Caco-2 (cell line): Measurements from ENCODE around the gene MAPK12. TPM values are rescaled to one million over a fixed set of nuclear protein-coding genes. Genes with fewer than 3 reads are reported as not detected.
A peak's percentile ranks its signal among the peaks of the same experiment; 100 is the strongest.

ENCODE experiments used
- BruUV-seq: library from RNA; stranded (reverse); fragments of 400-500 nt; replicated peaks from 2 replicates; lab custom pipeline; 2021; lab: Mats Ljungman, UMichigan
- CTCF ChIA-PET: fragments of 300-600 bp; sonication (Branson Sonifier 250); formaldehyde crosslinking; loops from one replicate; lab custom pipeline; 2022; ENCODE audit warnings: antibody characterized with exemption; lab: Charles Lee
- POLR2A ChIA-PET: fragments of 300-600 bp; sonication (Branson Sonifier 250); formaldehyde crosslinking; loops from one replicate; lab custom pipeline; 2022; ENCODE audit warnings: antibody characterized with exemption; lab: Charles Lee
- DNase-seq, 2 experiments: peaks; one replicate each; pipeline versions ENCODE4 v3.0.0 to v3.0.0-alpha.2; 2020 to 2022
- H3K27me3 ChIP-seq: replicated peaks from 2 replicates; pipeline ENCODE4 v1.6.0; 2011; ENCODE audit warnings: low read length; ENCODE audit not compliant: control insufficient read depth, insufficient read depth
- H3K36me3 ChIP-seq: 2 replicates; pipeline ENCODE4 v1.5.1; 2011; ENCODE audit warnings: low read length; ENCODE audit not compliant: control insufficient read depth, insufficient read depth
- H3K4me1 ChIP-seq: fragments of 250-450 bp; sonication (Bioruptor Pico); 2 replicates; pipeline ENCODE4 v1.5.1; 2020; ENCODE audit warnings: mild to moderate bottlenecking
- H3K4me3 ChIP-seq: 2 replicates; pipeline ENCODE4 v1.5.1; 2011; ENCODE audit warnings: low read depth, mild to moderate bottlenecking, control low read depth, low read length
- H3K9me3 ChIP-seq: fragments of 250-450 bp; sonication (Bioruptor Pico); 2 replicates; pipeline ENCODE4 v1.5.1; 2020; ENCODE audit warnings: mild to moderate bottlenecking, moderate library complexity
- H3K27ac Mint-ChIP-seq: one replicate; pipeline ENCODE4 v1.8.0; 2022; ENCODE audit warnings: mixed read lengths; ENCODE audit not compliant: unreplicated experiment
- H3K27me3 Mint-ChIP-seq: one replicate; pipeline ENCODE4 v1.8.0; 2022; ENCODE audit warnings: mixed read lengths; ENCODE audit not compliant: insufficient read depth, unreplicated experiment
- H3K36me3 Mint-ChIP-seq: one replicate; pipeline ENCODE4 v1.8.0; 2022; ENCODE audit warnings: mild to moderate bottlenecking, mixed read lengths; ENCODE audit not compliant: insufficient read depth, unreplicated experiment
- H3K4me1 Mint-ChIP-seq: one replicate; pipeline ENCODE4 v1.8.0; 2022; ENCODE audit warnings: low read depth, mixed read lengths; ENCODE audit not compliant: unreplicated experiment
- H3K4me3 Mint-ChIP-seq: one replicate; pipeline ENCODE4 v1.8.0; 2022; ENCODE audit warnings: mild to moderate bottlenecking, moderate library complexity, mixed read lengths; ENCODE audit not compliant: unreplicated experiment
- H3K9me3 Mint-ChIP-seq: one replicate; pipeline ENCODE4 v1.8.0; 2022; ENCODE audit warnings: mixed read lengths; ENCODE audit not compliant: unreplicated experiment
- CTCF ChIP-seq, 2 experiments: fragments of 200-600 bp in 1 of 2; IDR thresholded peaks; 1 replicate in 1 of 2; 2 replicates in 1 of 2; pipeline versions ENCODE4 v1.5.1 to v1.8.0; 2011 to 2022; ENCODE audit warnings: antibody characterized with exemption in 1 of 2, control low read depth in 1 of 2, inconsistent platforms in 1 of 2, low read depth in 1 of 2, low read length in 1 of 2, mild to moderate bottlenecking in 1 of 2, moderate library complexity in 1 of 2; ENCODE audit not compliant: insufficient read depth in 1 of 2, severe bottlenecking in 1 of 2, unreplicated experiment in 1 of 2
- intact Hi-C: fragments of 100-400 bp; cut with micrococcal nuclease; formaldehyde crosslinking; loops from one replicate; pipeline ENCODE4 v1.10.0; 2022; ENCODE audit not compliant: unreplicated experiment
- total RNA-seq: library from RNA; stranded (reverse); gene quantifications from 2 replicates; pipeline ENCODE4 v1.2.3, GENCODE V29; 2022

Gene MAPK12
- total RNA-seq, 1 experiment from 2014 or later: 37.4 TPM

DNA sequence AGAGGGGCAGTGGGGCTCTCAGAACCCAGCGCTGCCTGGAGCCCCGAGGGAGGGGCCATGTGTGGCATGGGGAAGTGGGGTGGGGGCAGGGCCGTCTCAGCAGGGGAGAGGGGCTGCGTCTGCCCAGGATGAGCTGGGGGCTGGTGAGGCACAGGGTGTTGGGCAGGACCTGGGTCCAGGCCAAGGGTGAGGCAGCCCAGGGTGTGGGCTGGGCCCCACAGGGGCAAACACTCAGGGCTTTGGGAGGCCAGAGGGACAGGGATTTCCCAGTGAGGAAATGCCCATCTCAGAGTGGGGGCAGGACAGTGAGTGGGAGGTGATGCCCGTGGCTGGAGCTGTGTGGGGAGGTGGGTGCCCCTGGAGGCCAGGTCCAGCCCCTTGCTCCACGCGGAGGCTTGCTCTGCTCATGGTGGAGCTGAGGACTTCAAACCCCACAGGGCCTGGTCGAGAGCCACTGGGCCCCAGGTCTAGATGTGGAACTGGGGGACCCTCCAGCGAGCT, 40.6 kb upstream of the MAPK12 start:
- DNase-seq: no peak
- Mint-ChIP-seq H3K4me3 (no peak overlapping the region), H3K27me3 (no peaks in the 10 kb centered on the region), H3K4me1 (peaks cover 15% of the 10 kb centered on the region), H3K9me3 (no peaks in the 10 kb centered on the region), H3K27ac (no peak overlapping the region), H3K36me3 (peaks cover 6% of the 10 kb centered on the region)
- CTCF ChIA-PET: interaction anchor here (0.7 kb wide), 1 partner anchor 9 kb away, joined by 3 read pairs; no protein-coding TSS in a partner anchor
- Histone ChIP-seq H3K9me3 (no peaks in the 10 kb centered on the region), H3K4me1 (peaks cover 56% of the 10 kb centered on the region), H3K27me3 (no peaks in the 10 kb centered on the region), H3K4me3 (no peak overlapping the region), H3K36me3 (peaks cover 2% of the 10 kb centered on the region)
- TF ChIP-seq CTCF (IDR thresholded peaks at IDR 0.05; ENCODE audit: insufficient read depth in 1 of 2, low read depth in 1 of 2, low read length in 1 of 2, severe bottlenecking in 1 of 2, unreplicated experiment in 1 of 2): no peak
- POLR2A ChIA-PET: no interaction called here
- BruUV-seq: no TSS peak
- intact Hi-C loops: no loop called here

DNA sequence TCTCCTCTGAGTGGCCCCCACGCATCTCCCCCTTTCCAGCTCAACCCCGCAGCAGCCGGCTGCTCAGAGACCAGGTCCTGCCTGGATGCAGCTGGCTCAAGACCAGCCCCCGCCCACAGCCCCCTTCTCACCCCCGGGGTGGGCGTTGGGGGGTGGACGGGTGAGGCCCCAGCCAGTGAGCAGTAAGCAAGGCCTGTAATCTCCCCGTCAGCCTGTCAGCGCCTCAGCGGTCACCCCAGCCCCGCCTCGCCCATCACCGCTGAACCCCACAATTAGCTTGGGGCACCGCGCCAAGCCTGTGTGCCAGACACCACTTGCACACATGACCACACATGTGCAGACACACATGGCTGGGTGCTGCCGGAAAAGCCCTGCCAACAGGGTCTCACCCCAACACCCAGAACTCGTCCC, 40.1 kb upstream of the MAPK12 start:
- no peaks in the 10 kb centered on the region for H3K9me3 ChIP-seq
- DNase-seq: no peak
- peaks cover 2% of the 10 kb centered on the region for H3K36me3 ChIP-seq
- H3K36me3 Mint-ChIP-seq: peaks cover 6% of the 10 kb centered on the region
- H3K4me3 ChIP-seq: no peak overlapping the region
- H3K27me3 Mint-ChIP-seq: no peaks in the 10 kb centered on the region
- H3K4me1 Mint-ChIP-seq: peaks cover 15% of the 10 kb centered on the region
- TF ChIP-seq CTCF (IDR thresholded peaks at IDR 0.05; ENCODE audit: insufficient read depth in 1 of 2, low read depth in 1 of 2, low read length in 1 of 2, severe bottlenecking in 1 of 2, unreplicated experiment in 1 of 2): no peak
- no TSS peak for BruUV-seq
- no peak overlapping the region for H3K27ac Mint-ChIP-seq
- H3K9me3 Mint-ChIP-seq: no peaks in the 10 kb centered on the region
- H3K27me3 ChIP-seq: no peaks in the 10 kb centered on the region
- no peak overlapping the region for H3K4me3 Mint-ChIP-seq
- intact Hi-C loops: no loop called here
- peaks cover 61% of the 10 kb centered on the region for H3K4me1 ChIP-seq
- ChIA-PET CTCF (no interaction called here), POLR2A (no interaction called here)

DNA sequence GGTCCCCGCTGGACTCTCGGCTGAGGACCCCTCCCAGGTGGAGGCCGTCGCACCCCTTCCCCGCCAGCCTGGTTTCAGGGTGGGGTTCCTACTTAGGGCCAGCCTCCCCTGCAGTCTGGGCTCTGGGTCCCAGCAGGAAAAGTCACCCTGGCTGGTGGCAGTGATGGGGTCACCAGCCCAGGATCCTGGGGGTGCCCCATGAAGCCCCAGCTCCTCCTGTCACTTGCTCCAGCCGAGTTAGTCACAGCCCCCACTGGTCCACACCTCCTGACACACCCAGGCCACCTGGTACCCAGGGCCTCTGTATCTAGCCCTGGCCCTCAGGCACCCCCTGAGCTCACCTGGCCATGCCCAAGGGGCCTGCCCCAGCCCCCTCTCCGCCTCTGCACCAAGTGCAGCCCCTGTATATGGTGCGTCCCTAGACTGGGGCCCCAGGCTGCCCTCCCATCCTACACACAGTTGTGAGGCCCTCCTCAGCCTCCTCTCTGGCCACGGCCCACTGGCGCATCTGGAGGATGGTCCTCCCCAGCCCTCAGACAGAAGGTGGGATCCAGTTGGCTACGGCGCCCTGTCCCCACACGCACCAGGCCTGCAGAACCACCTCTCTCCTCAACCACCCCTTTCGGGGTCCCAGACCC, 39.3 kb upstream of the MAPK12 start:
- BruUV-seq: no TSS peak
- Histone ChIP-seq H3K36me3 (peaks cover 2% of the 10 kb centered on the region), H3K9me3 (no peaks in the 10 kb centered on the region), H3K27me3 (no peaks in the 10 kb centered on the region), H3K4me3 (peak overlapping the region; percentile 75), H3K4me1 (peaks cover 59% of the 10 kb centered on the region)
- no peak for DNase-seq
- no peaks in the 10 kb centered on the region for H3K27me3 Mint-ChIP-seq
- peaks cover 15% of the 10 kb centered on the region for H3K4me1 Mint-ChIP-seq
- TF ChIP-seq CTCF (IDR thresholded peaks at IDR 0.05; ENCODE audit: insufficient read depth in 1 of 2, low read depth in 1 of 2, low read length in 1 of 2, severe bottlenecking in 1 of 2, unreplicated experiment in 1 of 2): no peak
- H3K36me3 Mint-ChIP-seq: peaks cover 6% of the 10 kb centered on the region
- no peaks in the 10 kb centered on the region for H3K9me3 Mint-ChIP-seq
- CTCF ChIA-PET: interaction anchor here (0.8 to 1.6 kb wide), 6 partner anchors 17 to 66 kb away, joined by 3 to 6 read pairs (median 4); partner anchors contain the start of gene DENND6B
- intact Hi-C loops: no loop called here
- H3K4me3 Mint-ChIP-seq: peak overlapping the region; percentile 60
- no peak overlapping the region for H3K27ac Mint-ChIP-seq
- POLR2A ChIA-PET: interaction anchor here (0.8 kb wide), 1 partner anchor 10 kb away, joined by 5 read pairs; no protein-coding TSS in a partner anchor
